ENCODE measurements around the gene RELB.

Gene RELB

DNA sequence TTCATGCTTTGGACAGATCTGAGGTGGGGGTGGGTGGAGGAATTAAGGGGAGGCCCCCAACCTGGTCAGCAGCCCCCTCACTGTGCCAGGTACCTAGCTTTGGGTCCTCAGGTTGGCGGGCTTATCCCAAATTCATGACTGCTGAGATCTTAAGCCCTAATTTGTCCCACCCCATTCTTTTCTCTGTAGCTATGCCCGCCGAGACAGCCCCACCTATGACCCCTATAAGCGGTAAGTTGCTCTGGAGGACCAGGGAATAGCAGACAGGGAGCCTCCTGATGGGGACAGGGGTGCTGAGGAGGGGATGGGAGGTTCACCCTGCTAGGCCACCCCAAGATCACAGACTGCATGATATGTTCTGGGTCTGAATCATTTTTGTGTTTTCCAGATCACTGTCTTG, 60.7 kb downstream of the RELB start:
- no peak for DNase-seq (ENCODE audit: low read depth)

DNA sequence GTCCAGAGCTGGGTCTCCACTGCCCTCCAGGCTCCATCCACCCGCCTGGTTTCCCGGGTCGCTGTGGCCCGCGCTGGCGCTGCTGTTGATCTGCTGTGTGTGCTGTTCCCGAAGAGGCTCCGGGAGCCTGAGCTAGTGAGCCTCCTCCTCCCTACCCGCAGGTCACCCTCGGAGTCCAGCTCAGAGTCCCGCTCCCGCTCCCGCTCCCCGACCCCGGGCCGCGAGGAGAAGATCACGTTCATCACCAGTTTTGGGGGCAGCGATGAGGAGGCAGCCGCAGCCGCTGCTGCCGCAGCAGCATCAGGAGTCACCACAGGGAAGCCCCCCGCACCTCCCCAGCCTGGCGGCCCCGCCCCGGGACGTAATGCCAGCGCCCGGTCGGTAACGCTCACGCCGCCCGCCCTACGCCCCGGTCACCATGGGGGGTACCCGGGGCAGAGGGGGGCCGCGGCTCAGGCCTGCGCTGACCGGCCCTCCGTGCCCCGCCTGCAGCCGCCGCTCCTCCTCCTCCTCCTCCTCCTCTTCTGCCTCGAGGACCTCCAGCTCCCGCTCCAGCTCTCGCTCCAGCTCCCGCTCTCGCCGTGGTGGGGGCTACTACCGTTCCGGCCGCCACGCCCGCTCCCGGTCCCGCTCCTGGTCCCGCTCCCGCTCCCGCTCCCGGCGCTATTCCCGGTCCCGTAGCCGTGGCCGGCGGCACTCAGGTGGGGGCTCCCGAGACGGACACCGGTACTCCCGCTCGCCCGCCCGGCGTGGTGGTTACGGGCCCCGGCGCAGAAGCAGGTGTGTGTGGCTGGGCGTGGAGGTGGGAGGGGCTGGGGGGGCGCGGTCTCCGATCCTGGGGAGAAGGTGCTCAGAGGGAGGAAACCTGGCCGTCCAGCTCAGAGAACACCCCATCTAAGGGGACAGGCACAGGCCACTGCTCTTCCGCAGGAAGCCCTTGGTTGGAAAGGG, 62.9 kb downstream of the RELB start:
- DNase-seq (ENCODE audit: low read depth), result no peak

GRCh38 chr19:45066921-45067661, 65.8 kb downstream of the RELB start:
- no peak for DNase-seq (ENCODE audit: low read depth)

- DNase-seq (ENCODE audit: low read depth), result no peak
Measured at GRCh38 chr19:45068041-45068440, 66.8 kb downstream of the RELB start.

DNA sequence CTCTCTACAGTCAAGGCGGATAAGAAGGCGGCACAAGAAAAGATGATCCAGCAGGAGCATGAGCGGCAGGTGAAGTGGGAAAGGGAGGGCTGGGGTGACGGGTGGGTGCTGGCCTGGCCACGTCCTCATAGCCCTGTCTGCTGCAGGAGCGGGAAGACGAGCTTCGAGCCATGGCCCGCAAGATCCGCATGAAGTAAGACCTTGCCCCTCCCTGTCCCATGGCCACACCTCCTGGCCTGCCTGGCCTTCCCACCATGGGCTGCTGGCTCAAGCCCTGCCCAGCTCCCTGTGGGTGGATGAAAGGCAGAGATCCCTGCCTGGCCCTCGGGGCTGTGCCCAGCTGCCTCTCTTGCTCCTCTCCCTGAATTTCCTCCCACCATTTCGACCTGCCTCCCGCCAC, 67.8 kb downstream of the RELB start:
- DNase-seq (ENCODE audit: low read depth), result no peak

- DNase-seq (ENCODE audit: low read depth), result no peak
Measured at GRCh38 chr19:45070214-45070613, 69.0 kb downstream of the RELB start.

DNA sequence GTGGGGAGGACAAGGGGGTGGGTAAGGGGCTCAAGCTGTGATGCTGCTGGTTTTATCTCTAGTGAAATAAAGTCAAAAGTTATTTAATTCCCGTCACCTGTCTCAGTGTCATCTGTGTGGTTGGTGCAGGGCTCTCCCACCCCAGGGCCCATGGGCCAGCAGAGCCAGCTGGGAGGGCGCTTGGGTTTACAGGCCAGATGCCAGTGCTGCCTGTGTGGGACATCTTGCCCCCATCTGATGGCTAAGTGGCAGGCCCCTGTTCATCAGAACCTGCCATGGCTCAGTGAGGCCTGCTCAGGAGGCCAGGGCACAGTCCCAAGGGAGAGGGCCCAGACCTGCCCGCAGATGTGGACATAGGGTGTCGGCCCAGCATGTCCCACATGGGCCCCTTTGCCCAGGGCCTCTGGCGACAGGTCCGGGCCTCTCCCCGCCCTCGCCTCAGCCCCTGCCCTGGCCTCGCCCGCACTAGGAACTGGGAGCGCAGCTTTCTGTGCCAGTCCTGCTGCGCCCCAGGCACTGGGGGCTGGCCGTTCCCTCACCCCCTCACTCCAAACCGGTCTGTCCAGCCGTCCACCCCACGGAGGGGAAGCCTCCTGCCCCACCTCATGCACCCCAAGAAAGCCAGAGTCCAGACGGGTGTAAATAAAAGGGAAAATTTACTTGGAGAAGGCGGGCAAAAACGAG, 69.7 kb downstream of the RELB start:
- no peak for DNase-seq (ENCODE audit: low read depth)

GRCh38 chr19:45071545-45071938, 70.3 kb downstream of the RELB start:
- no peak for DNase-seq (ENCODE audit: low read depth)

GRCh38 chr19:45071969-45072790, 70.9 kb downstream of the RELB start:
- no peak for DNase-seq (ENCODE audit: low read depth)

DNA sequence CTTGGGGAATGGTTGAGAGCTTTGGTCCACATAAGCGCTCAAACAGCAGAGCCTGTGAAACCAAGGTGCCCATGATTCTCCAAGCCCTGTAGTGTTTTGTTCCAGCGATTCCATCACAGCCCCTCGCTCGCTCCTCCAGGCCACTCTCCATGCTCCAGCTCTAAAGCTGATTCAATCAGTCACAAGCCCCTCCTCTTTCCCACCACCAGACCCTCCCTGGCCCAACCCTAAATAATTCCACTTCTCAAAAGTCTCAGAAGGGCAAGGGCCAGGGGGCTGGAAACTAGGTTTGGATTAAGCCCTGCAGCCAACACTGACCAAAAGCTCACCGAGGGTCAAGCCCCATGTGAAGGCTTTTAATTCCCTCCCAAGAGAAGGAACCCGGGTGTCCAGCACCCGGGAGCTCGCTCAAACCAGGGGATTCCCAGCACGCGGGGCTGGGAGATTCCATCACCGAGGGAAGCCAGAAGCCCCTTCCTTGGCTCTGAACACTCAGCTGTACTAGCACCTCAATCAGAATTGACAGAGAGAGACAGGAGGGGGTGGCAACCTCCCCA, 73.6 kb downstream of the RELB start:
- DNase-seq (ENCODE audit: low read depth), result no peak

GRCh38 chr19:45075301-45076028, 74.2 kb downstream of the RELB start:
- no peak for DNase-seq (ENCODE audit: low read depth)

GRCh38 chr19:45076029-45076850, 75.0 kb downstream of the RELB start, which contains the start of gene ZNF296:
ZNF296 (minus strand) TSS chr19:45076478; CDS start chr19:45076373, 105 bp downstream.
- DNase-seq (ENCODE audit: low read depth), result no peak

DNA sequence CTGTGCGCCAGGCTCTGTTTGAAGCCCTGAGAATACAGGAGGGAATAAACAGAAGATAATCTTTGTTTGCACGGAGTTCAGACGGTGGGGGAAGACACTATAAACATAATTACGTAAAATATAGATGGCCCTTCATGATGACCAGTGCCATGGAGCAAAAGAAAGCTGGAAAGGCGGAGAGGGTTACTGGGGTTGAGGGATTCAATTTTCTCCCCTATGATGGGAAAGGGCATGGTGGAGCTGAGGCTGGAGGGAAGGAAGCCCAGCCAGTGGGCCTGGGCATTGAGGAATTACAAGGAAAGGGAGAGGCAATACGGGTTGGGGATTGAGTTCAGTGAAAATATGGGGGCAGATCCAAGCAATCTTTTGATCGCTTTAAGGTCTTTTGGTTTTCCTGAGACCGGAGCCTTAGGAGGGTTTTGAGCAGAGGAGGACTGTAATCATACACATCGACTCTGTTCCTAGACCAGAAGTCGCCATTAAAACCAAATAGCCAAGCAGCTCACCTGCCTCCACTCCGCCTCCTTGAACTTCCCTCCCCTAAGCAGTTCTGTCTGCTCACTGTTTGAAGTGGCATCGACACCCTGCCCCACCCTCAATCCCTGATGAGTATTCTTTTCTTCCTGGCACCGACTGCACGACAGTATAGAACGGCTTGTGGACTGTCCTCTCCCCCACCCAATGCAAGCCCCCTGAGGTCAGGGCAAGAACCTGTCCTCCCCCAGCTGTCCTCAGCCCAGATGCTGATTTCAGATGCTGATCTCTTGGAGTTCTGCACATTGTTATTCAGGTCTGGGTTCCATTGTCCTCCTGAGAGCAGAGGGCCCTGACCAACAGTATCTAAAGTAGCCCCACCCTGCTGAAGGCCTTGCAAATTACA, 75.8 kb downstream of the RELB start:
- no peak for DNase-seq (ENCODE audit: low read depth)

GRCh38 chr19:45078390-45079062, 77.3 kb downstream of the RELB start:
- DNase-seq (ENCODE audit: low read depth), result no peak

GRCh38 chr19:45079063-45079910, 78.0 kb downstream of the RELB start, which contains the start of gene GEMIN7:
GEMIN7 (plus strand) TSS chr19:45079260; CDS start chr19:45090115, 10,855 bp downstream.
- DNase-seq (ENCODE audit: low read depth), result no peak

DNA sequence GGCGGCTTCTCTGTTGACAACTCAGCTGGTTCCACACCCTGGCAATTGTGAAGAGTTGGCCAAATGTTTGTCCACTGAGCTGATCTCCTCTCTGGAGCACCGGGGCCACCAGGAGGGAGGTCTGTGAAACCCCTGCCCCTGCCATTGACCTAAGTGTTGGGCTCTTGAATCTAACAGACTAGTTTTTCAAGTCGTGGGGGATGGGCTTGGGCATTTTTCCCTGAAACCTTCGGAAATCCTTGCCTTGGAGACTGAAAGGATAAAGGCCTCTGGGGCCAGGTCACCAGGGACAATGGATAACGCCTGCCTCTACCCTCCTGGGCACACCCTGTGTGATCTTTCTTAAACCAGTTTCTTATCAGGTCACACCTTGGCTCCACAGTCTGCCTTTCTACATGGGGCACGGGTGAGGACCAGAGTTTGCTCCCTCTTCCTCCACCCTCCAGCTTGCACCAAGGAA, 78.7 kb downstream of the RELB start:
- DNase-seq (ENCODE audit: low read depth), result no peak

- DNase-seq (ENCODE audit: low read depth), result no peak
Measured at GRCh38 chr19:45082170-45082569, 80.9 kb downstream of the RELB start.

Data from GM04504 (cell line).